Loucy (cell line): Measurements from ENCODE around the gene DRD1.

ENCODE experiments used
- H2AFZ ChIP-seq: fragments of 200-600 bp; sonication (generic); 2 replicates; pipeline ENCODE4 v1.6.0; 2016; ENCODE audit warnings: antibody characterized with exemption, mild to moderate bottlenecking, low read length, moderate library complexity
- H3F3A ChIP-seq: fragments of 200-600 bp; 2 replicates; pipeline ENCODE4 v1.6.0; 2016; ENCODE audit warnings: antibody characterized with exemption, low read depth, mild to moderate bottlenecking
- H3K27me3 ChIP-seq: fragments of 200-600 bp; sonication (generic); 2 replicates; pipeline ENCODE4 v1.6.1; 2014; ENCODE audit warnings: low read length, mild to moderate bottlenecking; ENCODE audit not compliant: insufficient read depth, poor library complexity, severe bottlenecking
- H3K36me3 ChIP-seq: fragments of 200-600 bp; sonication (generic); 2 replicates; pipeline ENCODE4 v1.6.1; 2016; ENCODE audit warnings: low read length; ENCODE audit not compliant: insufficient read depth
- H3K4me1 ChIP-seq: fragments of 200-600 bp; sonication (generic); 2 replicates; pipeline ENCODE4 v1.5.1; 2014; ENCODE audit warnings: low read length, mild to moderate bottlenecking; ENCODE audit not compliant: insufficient read depth, poor library complexity, severe bottlenecking
- H3K4me2 ChIP-seq: fragments of 200-600 bp; sonication (generic); 2 replicates; pipeline ENCODE4 v1.6.0; 2014; ENCODE audit warnings: antibody characterized with exemption, low read length, low read depth, mild to moderate bottlenecking; ENCODE audit not compliant: poor library complexity, severe bottlenecking
- H3K4me3 ChIP-seq: fragments of 200-600 bp; sonication (generic); 2 replicates; pipeline ENCODE4 v1.5.1; 2014; ENCODE audit warnings: low read length, mild to moderate bottlenecking, mixed read lengths; ENCODE audit not compliant: poor library complexity, severe bottlenecking
- H3K79me2 ChIP-seq: fragments of 200-600 bp; sonication (generic); 2 replicates; pipeline ENCODE4 v1.6.1; 2014; ENCODE audit warnings: low read length; ENCODE audit not compliant: insufficient read depth
- H3K9ac ChIP-seq: fragments of 200-600 bp; sonication (generic); 2 replicates; pipeline ENCODE4 v1.6.0; 2014; ENCODE audit warnings: mild to moderate bottlenecking, low read depth, low read length, moderate library complexity; ENCODE audit not compliant: poor library complexity, severe bottlenecking
- H3K9me2 ChIP-seq: fragments of 200-600 bp; sonication (generic); replicated peaks from 2 replicates; pipeline ENCODE4 v1.6.1; 2016; ENCODE audit warnings: low read depth, low read length, mixed read lengths
- H3K9me3 ChIP-seq: fragments of 200-600 bp; sonication (generic); 2 replicates; pipeline ENCODE4 v1.6.1; 2014; ENCODE audit warnings: mild to moderate bottlenecking, antibody characterized with exemption, low read length, low read depth; ENCODE audit not compliant: insufficient read depth
- H4K20me1 ChIP-seq: fragments of 200-600 bp; sonication (generic); 2 replicates; pipeline ENCODE4 v1.6.0; 2014; ENCODE audit warnings: antibody characterized with exemption, low read length, mild to moderate bottlenecking; ENCODE audit not compliant: insufficient read depth, poor library complexity, severe bottlenecking
- EZH2phosphoT487 ChIP-seq: fragments of 200-600 bp; IDR thresholded peaks from 2 replicates; pipeline ENCODE4 v1.6.1; 2018; ENCODE audit warnings: antibody characterized with exemption, mild to moderate bottlenecking, moderate library complexity, borderline replicate concordance
- TF ChIP-seq, protein P1 (sequence below): fragments of 200-600 bp; sonication (generic); conservative IDR thresholded peaks from 2 replicates; pipeline ENCODE4 v1.5.1; 2014; ENCODE audit warnings: mild to moderate bottlenecking, antibody characterized with exemption, low read length

DRD1 gene

GRCh38 chr5:175467983-175468690, 24.2 kb upstream of the DRD1 start:
- Histone ChIP-seq H3K9me2 (no peaks in the 10 kb centered on the region), H3K4me1 (no peaks in the 10 kb centered on the region), H4K20me1 (no peaks in the 10 kb centered on the region), H3K4me2 (no peak overlapping the region), H3K27me3 (no peaks in the 10 kb centered on the region), H3K9ac (no peak overlapping the region), H3F3A (no peaks in the 10 kb centered on the region), H3K79me2 (no peaks in the 10 kb centered on the region), H3K9me3 (no peaks in the 10 kb centered on the region), H2AFZ (no peak overlapping the region), H3K4me3 (no peak overlapping the region), H3K36me3 (no peaks in the 10 kb centered on the region)
- TF ChIP-seq, protein P1, sequence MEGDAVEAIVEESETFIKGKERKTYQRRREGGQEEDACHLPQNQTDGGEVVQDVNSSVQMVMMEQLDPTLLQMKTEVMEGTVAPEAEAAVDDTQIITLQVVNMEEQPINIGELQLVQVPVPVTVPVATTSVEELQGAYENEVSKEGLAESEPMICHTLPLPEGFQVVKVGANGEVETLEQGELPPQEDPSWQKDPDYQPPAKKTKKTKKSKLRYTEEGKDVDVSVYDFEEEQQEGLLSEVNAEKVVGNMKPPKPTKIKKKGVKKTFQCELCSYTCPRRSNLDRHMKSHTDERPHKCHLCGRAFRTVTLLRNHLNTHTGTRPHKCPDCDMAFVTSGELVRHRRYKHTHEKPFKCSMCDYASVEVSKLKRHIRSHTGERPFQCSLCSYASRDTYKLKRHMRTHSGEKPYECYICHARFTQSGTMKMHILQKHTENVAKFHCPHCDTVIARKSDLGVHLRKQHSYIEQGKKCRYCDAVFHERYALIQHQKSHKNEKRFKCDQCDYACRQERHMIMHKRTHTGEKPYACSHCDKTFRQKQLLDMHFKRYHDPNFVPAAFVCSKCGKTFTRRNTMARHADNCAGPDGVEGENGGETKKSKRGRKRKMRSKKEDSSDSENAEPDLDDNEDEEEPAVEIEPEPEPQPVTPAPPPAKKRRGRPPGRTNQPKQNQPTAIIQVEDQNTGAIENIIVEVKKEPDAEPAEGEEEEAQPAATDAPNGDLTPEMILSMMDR, result no peak
- no peak for TF ChIP-seq EZH2phosphoT487

- no peaks in the 10 kb centered on the region for H3K9me3 ChIP-seq
- H3K9me2 ChIP-seq, result no peaks in the 10 kb centered on the region
- no peaks in the 10 kb centered on the region for H3K4me1 ChIP-seq
- no peaks in the 10 kb centered on the region for H3K79me2 ChIP-seq
- H2AFZ ChIP-seq, result no peak overlapping the region
- no peaks in the 10 kb centered on the region for H3K36me3 ChIP-seq
- H3F3A ChIP-seq, result no peaks in the 10 kb centered on the region
- no peaks in the 10 kb centered on the region for H4K20me1 ChIP-seq
- H3K27me3 ChIP-seq, result no peaks in the 10 kb centered on the region
- no peak overlapping the region for H3K4me2 ChIP-seq
- TF ChIP-seq, protein P1, result no peak
- TF ChIP-seq EZH2phosphoT487, result no peak
- no peak overlapping the region for H3K9ac ChIP-seq
- H3K4me3 ChIP-seq, result no peak overlapping the region
Observed at GRCh38 chr5:175466700-175467318, 22.8 kb upstream of the DRD1 start.

- Histone ChIP-seq H3K79me2 (no peaks in the 10 kb centered on the region), H4K20me1 (no peaks in the 10 kb centered on the region), H3K27me3 (no peaks in the 10 kb centered on the region), H2AFZ (no peak overlapping the region), H3K9ac (no peak overlapping the region), H3K36me3 (no peaks in the 10 kb centered on the region), H3K4me2 (no peak overlapping the region), H3K9me3 (no peaks in the 10 kb centered on the region), H3F3A (no peaks in the 10 kb centered on the region), H3K4me3 (no peak overlapping the region), H3K4me1 (no peaks in the 10 kb centered on the region), H3K9me2 (no peaks in the 10 kb centered on the region)
- no peak for TF ChIP-seq EZH2phosphoT487
- TF ChIP-seq, protein P1, result no peak
Observed at GRCh38 chr5:175465282-175465681, 21.3 kb upstream of the DRD1 start.
